OCI-LY1 (cell line): ENCODE measurements around the gene ANP32A.
A peak's percentile ranks its signal among the peaks of the same experiment; 100 is the strongest.

ENCODE experiments used
- H2AFZ ChIP-seq: fragments of 200-600 bp; sonication (generic), shearing (Covaris generic); 2 replicates; pipeline ENCODE4 v1.6.0; 2014; ENCODE audit warnings: antibody characterized with exemption, mild to moderate bottlenecking, low read length
- H3F3A ChIP-seq: fragments of 200-600 bp; sonication (generic), shearing (Covaris generic); 2 replicates; pipeline ENCODE4 v1.6.0; 2014; ENCODE audit warnings: mild to moderate bottlenecking, antibody characterized with exemption, low read length, moderate library complexity; ENCODE audit not compliant: insufficient read depth
- H3K27ac ChIP-seq: fragments of 200-600 bp; sonication (generic); 2 replicates; pipeline ENCODE4 v1.5.1; 2014; ENCODE audit warnings: low read length, mixed run types, mild to moderate bottlenecking, low read depth; ENCODE audit not compliant: poor library complexity, severe bottlenecking
- H3K27me3 ChIP-seq: fragments of 200-600 bp; sonication (generic); 2 replicates; pipeline ENCODE4 v1.6.0; 2014; ENCODE audit warnings: antibody characterized with exemption, mild to moderate bottlenecking, low read length, moderate library complexity; ENCODE audit not compliant: insufficient read depth
- H3K36me3 ChIP-seq: fragments of 200-600 bp; sonication (generic); 2 replicates; pipeline ENCODE4 v1.6.1; 2014; ENCODE audit warnings: mild to moderate bottlenecking, antibody characterized with exemption, low read length, moderate library complexity, mixed read lengths; ENCODE audit not compliant: insufficient read depth
- H3K4me1 ChIP-seq: fragments of 200-600 bp; sonication (generic); 2 replicates; pipeline ENCODE4 v1.5.1; 2014; ENCODE audit warnings: mild to moderate bottlenecking, low read length, moderate library complexity; ENCODE audit not compliant: insufficient read depth, severe bottlenecking
- H3K4me2 ChIP-seq: fragments of 200-600 bp; sonication (generic), shearing (Covaris generic); 2 replicates; pipeline ENCODE4 v1.6.1; 2014; ENCODE audit warnings: low read length
- H3K4me3 ChIP-seq: fragments of 200-600 bp; sonication (generic); 2 replicates; pipeline ENCODE4 v1.5.1; 2014; ENCODE audit warnings: low read length, low read depth, mild to moderate bottlenecking, mixed read lengths; ENCODE audit not compliant: poor library complexity, severe bottlenecking
- H3K79me2 ChIP-seq: fragments of 200-600 bp; shearing (Covaris generic); 2 replicates; pipeline ENCODE4 v1.6.1; 2016; ENCODE audit warnings: mixed run types, low read length, mixed read lengths; ENCODE audit not compliant: insufficient read depth
- H3K9ac ChIP-seq: fragments of 200-600 bp; sonication (generic), shearing (Covaris generic); 2 replicates; pipeline ENCODE4 v1.6.1; 2014; ENCODE audit warnings: mild to moderate bottlenecking, low read length, mixed read lengths
- H3K9me2 ChIP-seq: fragments of 200-600 bp; sonication (generic), shearing (Covaris generic); 2 replicates; pipeline ENCODE4 v1.6.1; 2014; ENCODE audit warnings: low read depth, mild to moderate bottlenecking, low read length, mixed read lengths
- H3K9me3 ChIP-seq: fragments of 200-600 bp; shearing (Covaris generic); 2 replicates; pipeline ENCODE4 v1.6.1; 2014; ENCODE audit warnings: low read length, mixed read lengths
- H4K20me1 ChIP-seq: fragments of 200-600 bp; sonication (generic), shearing (Covaris generic); 2 replicates; pipeline ENCODE4 v1.6.0; 2016; ENCODE audit warnings: mild to moderate bottlenecking, low read length; ENCODE audit not compliant: insufficient read depth
- EZH2 ChIP-seq: fragments of 200-600 bp; sonication (generic), shearing (Covaris generic); IDR thresholded peaks from 2 replicates; pipeline ENCODE4 v1.8.0; 2017; ENCODE audit warnings: borderline replicate concordance, mixed run types, mild to moderate bottlenecking, antibody characterized with exemption, low read length, moderate library complexity, mixed read lengths
- TF ChIP-seq, protein P1 (sequence below): fragments of 200-600 bp; sonication (generic), shearing (Covaris generic); IDR thresholded peaks from 2 replicates; pipeline ENCODE4 v1.5.1; 2017; ENCODE audit warnings: mild to moderate bottlenecking, antibody characterized with exemption, low read length, moderate library complexity, mixed read lengths

The ANP32A gene

DNA sequence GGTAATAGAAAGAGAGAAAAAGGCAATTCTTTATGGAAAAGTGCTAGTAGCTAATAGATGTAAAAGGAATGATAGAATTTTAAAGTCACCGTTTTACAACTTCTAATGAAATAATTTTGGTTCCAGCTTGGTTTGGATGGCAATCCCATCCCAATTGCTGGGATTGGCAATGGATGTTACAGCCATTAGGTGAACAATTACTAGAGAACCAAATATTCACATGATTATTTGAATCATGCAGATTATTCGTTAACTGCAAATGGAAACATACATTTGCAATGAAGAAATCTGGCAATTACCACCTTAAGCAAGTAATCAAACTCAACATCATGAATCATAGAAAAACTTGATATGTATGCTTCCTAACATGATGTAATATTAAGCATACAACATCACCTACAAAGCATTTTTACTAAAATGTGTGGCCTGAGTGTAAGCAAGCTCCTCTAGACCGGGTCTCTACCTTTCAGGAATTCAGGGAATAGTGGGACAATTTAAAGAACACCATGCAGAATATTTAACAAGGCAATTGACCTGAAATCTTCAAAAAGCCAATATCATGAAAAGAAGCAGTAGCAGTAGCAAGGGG, 26.2 kb upstream of the ANP32A start:
- Histone ChIP-seq H3K36me3 (no peaks in the 10 kb centered on the region), H3K27me3 (no peaks in the 10 kb centered on the region; the same call in 1 of the 2 replicates), H3K4me3 (no peak overlapping the region), H3K9ac (no peak overlapping the region), H3K79me2 (no peaks in the 10 kb centered on the region), H3F3A (no peaks in the 10 kb centered on the region), H2AFZ (no peak overlapping the region), H3K9me3 (no peaks in the 10 kb centered on the region), H3K4me1 (peaks cover 48% of the 10 kb centered on the region), H3K27ac (no peak overlapping the region), H3K4me2 (no peak overlapping the region), H3K9me2 (no peaks in the 10 kb centered on the region), H4K20me1 (no peaks in the 10 kb centered on the region)
- TF ChIP-seq, protein P1, sequence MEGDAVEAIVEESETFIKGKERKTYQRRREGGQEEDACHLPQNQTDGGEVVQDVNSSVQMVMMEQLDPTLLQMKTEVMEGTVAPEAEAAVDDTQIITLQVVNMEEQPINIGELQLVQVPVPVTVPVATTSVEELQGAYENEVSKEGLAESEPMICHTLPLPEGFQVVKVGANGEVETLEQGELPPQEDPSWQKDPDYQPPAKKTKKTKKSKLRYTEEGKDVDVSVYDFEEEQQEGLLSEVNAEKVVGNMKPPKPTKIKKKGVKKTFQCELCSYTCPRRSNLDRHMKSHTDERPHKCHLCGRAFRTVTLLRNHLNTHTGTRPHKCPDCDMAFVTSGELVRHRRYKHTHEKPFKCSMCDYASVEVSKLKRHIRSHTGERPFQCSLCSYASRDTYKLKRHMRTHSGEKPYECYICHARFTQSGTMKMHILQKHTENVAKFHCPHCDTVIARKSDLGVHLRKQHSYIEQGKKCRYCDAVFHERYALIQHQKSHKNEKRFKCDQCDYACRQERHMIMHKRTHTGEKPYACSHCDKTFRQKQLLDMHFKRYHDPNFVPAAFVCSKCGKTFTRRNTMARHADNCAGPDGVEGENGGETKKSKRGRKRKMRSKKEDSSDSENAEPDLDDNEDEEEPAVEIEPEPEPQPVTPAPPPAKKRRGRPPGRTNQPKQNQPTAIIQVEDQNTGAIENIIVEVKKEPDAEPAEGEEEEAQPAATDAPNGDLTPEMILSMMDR: no peak

GRCh38 chr15:68844856-68845550, 24.3 kb upstream of the ANP32A start:
- Histone ChIP-seq H2AFZ (no peak overlapping the region), H3K4me3 (no peak overlapping the region), H3K79me2 (no peaks in the 10 kb centered on the region), H4K20me1 (no peaks in the 10 kb centered on the region), H3F3A (no peaks in the 10 kb centered on the region), H3K27me3 (no peaks in the 10 kb centered on the region; the same call in 1 of the 2 replicates), H3K27ac (peak overlapping the region; percentile 57), H3K4me1 (peaks cover 30% of the 10 kb centered on the region), H3K9me3 (no peaks in the 10 kb centered on the region), H3K36me3 (no peaks in the 10 kb centered on the region), H3K4me2 (peak overlapping the region; percentile 32; the same call in 1 of the 2 replicates), H3K9ac (no peak overlapping the region), H3K9me2 (no peaks in the 10 kb centered on the region)
- TF ChIP-seq, protein P1: no peak
- no peak for TF ChIP-seq EZH2

- Histone ChIP-seq H3F3A (no peaks in the 10 kb centered on the region), H3K9ac (peak overlapping the region; percentile 12; the same call in 1 of the 2 replicates), H3K4me3 (peak overlapping the region; percentile 43), H3K4me1 (peaks cover 22% of the 10 kb centered on the region), H3K9me3 (no peaks in the 10 kb centered on the region), H3K27me3 (no peaks in the 10 kb centered on the region; the same call in 1 of the 2 replicates), H4K20me1 (no peaks in the 10 kb centered on the region), H3K79me2 (no peaks in the 10 kb centered on the region), H3K9me2 (no peaks in the 10 kb centered on the region), H2AFZ (no peak overlapping the region), H3K36me3 (no peaks in the 10 kb centered on the region), H3K27ac (peak overlapping the region; percentile 57), H3K4me2 (peak overlapping the region; percentile 70)
- TF ChIP-seq, protein P1: no peak
- TF ChIP-seq EZH2: no peak
Observed at GRCh38 chr15:68843425-68844311, 23.0 kb upstream of the ANP32A start.
